Non-pigmented ciliary epithelial cell (primary cell): Measurements from ENCODE around the gene CLIC5.

Experiments
- DNase-seq: peaks from one replicate; pipeline ENCODE4 v3.0.0-alpha.2; 2010; ENCODE audit warnings: low read depth

CLIC5 gene

GRCh38 chr6:45964300-45964699 lies 51.4 kb downstream of the CLIC5 start:
- no peak for DNase-seq

GRCh38 chr6:45963896-45964295 lies 51.8 kb downstream of the CLIC5 start:
- DNase-seq, result no peak

GRCh38 chr6:45961125-45961524 lies 54.5 kb downstream of the CLIC5 start:
- no peak for DNase-seq

- DNase-seq, result no peak
Observed at GRCh38 chr6:45959534-45960145, 56.0 kb downstream of the CLIC5 start.

GRCh38 chr6:45956663-45957062 lies 59.0 kb downstream of the CLIC5 start:
- no peak for DNase-seq

GRCh38 chr6:45956176-45956575 lies 59.5 kb downstream of the CLIC5 start:
- no peak for DNase-seq

- DNase-seq, result no peak
Observed at GRCh38 chr6:45955597-45955996, 60.1 kb downstream of the CLIC5 start.

- no peak for DNase-seq
Observed at GRCh38 chr6:45952546-45952945, 63.1 kb downstream of the CLIC5 start.

- DNase-seq, result no peak
Observed at GRCh38 chr6:45952168-45952529, 63.5 kb downstream of the CLIC5 start.

- DNase-seq, result no peak
Observed at GRCh38 chr6:45951321-45952167, 64.1 kb downstream of the CLIC5 start.

- DNase-seq, result no peak
Observed at GRCh38 chr6:45949256-45949655, 66.4 kb downstream of the CLIC5 start.

- no peak for DNase-seq
Observed at GRCh38 chr6:45947807-45948206, 67.9 kb downstream of the CLIC5 start.

- no peak for DNase-seq
Observed at GRCh38 chr6:45946887-45947286, 68.8 kb downstream of the CLIC5 start.

- DNase-seq, result no peak
Observed at GRCh38 chr6:45946352-45946751, 69.3 kb downstream of the CLIC5 start.

- no peak for DNase-seq
Observed at GRCh38 chr6:45942953-45943352, 72.7 kb downstream of the CLIC5 start.

GRCh38 chr6:45933855-45934254 lies 81.8 kb downstream of the CLIC5 start:
- DNase-seq, result no peak

- DNase-seq, result no peak
Observed at GRCh38 chr6:45931232-45931631, 84.4 kb downstream of the CLIC5 start.

GRCh38 chr6:45930420-45931040 lies 85.1 kb downstream of the CLIC5 start:
- DNase-seq, result no peak

- no peak for DNase-seq
Observed at GRCh38 chr6:45929421-45930361, 86.0 kb downstream of the CLIC5 start.

GRCh38 chr6:45928721-45929305 lies 86.8 kb downstream of the CLIC5 start:
- DNase-seq, result no peak

- no peak for DNase-seq
Observed at GRCh38 chr6:45927421-45928320, 88.0 kb downstream of the CLIC5 start.
